HG03097 (cell line): ENCODE measurements around the gene EIF1.

Source experiments
- ATAC-seq: cut with Tn5 transposase; IDR thresholded peaks from one replicate; pipeline ENCODE4 v1.9.1; 2021; ENCODE audit not compliant: unreplicated experiment, low FRiP score

The EIF1 gene

GRCh38 chr17:41731836-41732235, 43.2 kb downstream of the EIF1 start:
- ATAC-seq, result no peak

- no peak for ATAC-seq
Observed at GRCh38 chr17:41733348-41734138, 44.9 kb downstream of the EIF1 start.

GRCh38 chr17:41734139-41734948, 45.7 kb downstream of the EIF1 start, which contains the start of gene HAP1:
Gene HAP1 (minus strand): TSS chr17:41734643. CDS start chr17:41734634, 9 bp downstream.
- no peak for ATAC-seq

- no peak for ATAC-seq
Observed at GRCh38 chr17:41734949-41735313, 46.2 kb downstream of the EIF1 start.

- ATAC-seq, result no peak
Observed at GRCh38 chr17:41735744-41736143, 47.1 kb downstream of the EIF1 start.

- no peak for ATAC-seq
Observed at GRCh38 chr17:41736983-41737679, 48.4 kb downstream of the EIF1 start.

- no peak for ATAC-seq
Observed at GRCh38 chr17:41737680-41738023, 49.0 kb downstream of the EIF1 start.

GRCh38 chr17:41738077-41738800, 49.6 kb downstream of the EIF1 start:
- peak; percentile 59 for ATAC-seq

GRCh38 chr17:41738801-41739112, 50.1 kb downstream of the EIF1 start:
- ATAC-seq, result no peak

- no peak for ATAC-seq
Observed at GRCh38 chr17:41739661-41740352, 51.1 kb downstream of the EIF1 start.

GRCh38 chr17:41740506-41740905, 51.8 kb downstream of the EIF1 start:
- ATAC-seq, result no peak

GRCh38 chr17:41741709-41742108, 53.0 kb downstream of the EIF1 start:
- ATAC-seq, result no peak
